ENCODE data around the gene TNS1.

Gene TNS1

GRCh38 chr2:217928324-217929181 is 74.2 kb downstream of the TNS1 start:
- DNase-seq, result no peak

- no peak for DNase-seq
These were observed 75.0 kb downstream of the TNS1 start for GRCh38 chr2:217927601-217928323.

- no peak for DNase-seq
These were observed 76.0 kb downstream of the TNS1 start for GRCh38 chr2:217926801-217927200.

- no peak for DNase-seq
These were observed 78.4 kb downstream of the TNS1 start for GRCh38 chr2:217924346-217924901.

- DNase-seq, result no peak
These were observed 79.6 kb downstream of the TNS1 start for GRCh38 chr2:217923007-217923686.

- DNase-seq, result no peak
These were observed 80.4 kb downstream of the TNS1 start for GRCh38 chr2:217922101-217923006.

GRCh38 chr2:217920879-217921603 is 81.8 kb downstream of the TNS1 start:
- DNase-seq, result no peak

- DNase-seq, result no peak
These were observed 82.9 kb downstream of the TNS1 start for GRCh38 chr2:217919781-217920351.

- DNase-seq, result no peak
These were observed 83.6 kb downstream of the TNS1 start for GRCh38 chr2:217919204-217919603.

- DNase-seq, result no peak
These were observed 84.3 kb downstream of the TNS1 start for GRCh38 chr2:217918308-217919024.

GRCh38 chr2:217916504-217917254 is 86.1 kb downstream of the TNS1 start:
- DNase-seq, result no peak

- DNase-seq, result no peak
These were observed 87.1 kb downstream of the TNS1 start for GRCh38 chr2:217915706-217916105.

GRCh38 chr2:217914878-217915277 is 87.9 kb downstream of the TNS1 start:
- no peak for DNase-seq

GRCh38 chr2:217914078-217914477 is 88.7 kb downstream of the TNS1 start:
- DNase-seq, result no peak

- DNase-seq, result no peak
These were observed 89.4 kb downstream of the TNS1 start for GRCh38 chr2:217913436-217913835.

- DNase-seq, result no peak
These were observed 90.4 kb downstream of the TNS1 start for GRCh38 chr2:217912098-217913024.

GRCh38 chr2:217911283-217912097 is 91.3 kb downstream of the TNS1 start:
- DNase-seq, result no peak

- DNase-seq, result no peak
These were observed 92.0 kb downstream of the TNS1 start for GRCh38 chr2:217910875-217911212.
